HepG2 (cell line): ENCODE data around the gene TPRX1. TPM values are rescaled to one million over a fixed set of nuclear protein-coding genes. Genes with fewer than 3 reads are reported as not detected.
"Not testable (repeated sequence)": the region's sequence is repeated elsewhere in the genome, so short reads cannot be mapped to it uniquely, and the experiment has no call there.

ENCODE experiments used
- ATAC-seq: fragments of 200-7000 bp; cut with Tn5 transposase; 3 replicates; pipeline ENCODE4 v1.9.1; 2020; ENCODE audit warnings: mild to moderate bottlenecking, moderate library complexity
- Bru-seq: library from RNA; stranded (reverse); fragments of 400-500 nt; gene quantifications from one replicate; lab custom pipeline; 2021; lab: Mats Ljungman, UMichigan
- BruChase-seq, 2 experiments: library from RNA; stranded (reverse); fragments of 400-500 nt; gene quantifications; one replicate each; lab custom pipeline; 2021; lab: Mats Ljungman, UMichigan
- BruUV-seq: library from RNA; stranded (reverse); fragments of 400-500 nt; replicated peaks from 2 replicates; lab custom pipeline; 2021; lab: Mats Ljungman, UMichigan
- CTCF ChIA-PET: fragments of 300-600 bp; formaldehyde crosslinking; extraction: SDS; loops from one replicate; lab custom pipeline; 2021; ENCODE audit warnings: low total read pairs, inconsistent platforms, low intra/inter-chr PET ratio; lab: Yijun Ruan, JAX
- POLR2A ChIA-PET: fragments of 350-600 bp; sonication (Branson Sonifier 250); formaldehyde crosslinking; loops from one replicate; lab custom pipeline; 2020; ENCODE audit warnings: antibody characterized with exemption, inconsistent platforms; lab: Yijun Ruan, JAX
- DNase-seq: peaks from one replicate; pipeline ENCODE4 v3.0.0-alpha.2; 2015; ENCODE audit warnings: low spot score
- FAIRE-seq: peaks from 3 replicates; lab custom pipeline; 2011; peaks lifted over from hg19 to GRCh38; lab: Jason Lieb, UNC
- H2AFZ ChIP-seq: one replicate; pipeline ENCODE4 v1.6.1; 2011; ENCODE audit warnings: low read length, inconsistent platforms
- H3K27ac ChIP-seq: fragments of 300-600 bp; 3 replicates; pipeline ENCODE4 v1.8.0; 2011; ENCODE audit warnings: mixed run types, mild to moderate bottlenecking, mixed read lengths, low read length, inconsistent platforms; ENCODE audit not compliant: insufficient read depth; ENCODE audit errors: extremely low read length
- H3K27me3 ChIP-seq, 2 experiments: fragments of 200-600 bp in 1 of 2; 2 replicates in 1 of 2; 3 replicates in 1 of 2; pipeline versions ENCODE4 v1.6.0 to v1.8.0; 2011; ENCODE audit warnings: low read length in 2 of 2, mild to moderate bottlenecking in 2 of 2, moderate library complexity in 2 of 2, inconsistent platforms in 1 of 2; ENCODE audit not compliant: insufficient read depth in 2 of 2, control insufficient read depth in 1 of 2
- H3K36me3 ChIP-seq, 2 experiments: fragments of 200-600 bp in 1 of 2; replicated peaks in 1 of 2; 2 replicates in 1 of 2; 3 replicates in 1 of 2; pipeline versions ENCODE4 v1.5.1 to v1.8.0; 2011; ENCODE audit warnings: low read length in 2 of 2, inconsistent platforms in 1 of 2; ENCODE audit not compliant: insufficient read depth in 2 of 2, control insufficient read depth in 1 of 2
- H3K4me1 ChIP-seq: 2 replicates; pipeline ENCODE4 v1.5.1; 2012; ENCODE audit warnings: low read length, inconsistent platforms; ENCODE audit not compliant: insufficient read depth
- H3K4me2 ChIP-seq: 2 replicates; pipeline ENCODE4 v1.6.0; 2011; ENCODE audit warnings: low read depth, low read length, inconsistent platforms
- H3K4me3 ChIP-seq, 3 experiments: fragments of 200-600 bp in 1 of 3; sonication (generic), shearing (Covaris generic) in 1 of 3; replicated peaks in 1 of 3; 2 replicates each; pipeline ENCODE4 v1.5.1; 2011 to 2016; ENCODE audit warnings: low read length in 3 of 3, inconsistent platforms in 2 of 3, low read depth in 2 of 3, mild to moderate bottlenecking in 2 of 3, control low read depth in 1 of 3, mixed read lengths in 1 of 3; ENCODE audit not compliant: insufficient read depth in 1 of 3
- H3K79me2 ChIP-seq: one replicate; pipeline ENCODE4 v1.6.1; 2011; ENCODE audit warnings: low read length, inconsistent platforms; ENCODE audit not compliant: insufficient read depth
- H3K9ac ChIP-seq: 2 replicates; pipeline ENCODE4 v1.6.0; 2011; ENCODE audit warnings: mild to moderate bottlenecking, low read depth, low read length, inconsistent platforms; ENCODE audit not compliant: insufficient read depth
- H3K9me3 ChIP-seq: 2 replicates; pipeline ENCODE4 v1.5.1; 2012; ENCODE audit warnings: mild to moderate bottlenecking, low read length
- H4K20me1 ChIP-seq: 2 replicates; pipeline ENCODE4 v1.6.0; 2011; ENCODE audit warnings: inconsistent platforms, mild to moderate bottlenecking, low read length, moderate library complexity; ENCODE audit not compliant: insufficient read depth
- DNMT1 ChIP-seq: sonication (generic); formaldehyde crosslinking; IDR thresholded peaks from 2 replicates; pipeline ENCODE4 v1.5.1; 2020; ENCODE audit warnings: mild to moderate bottlenecking, missing genetic modification reagents
- HNRNPK ChIP-seq: fragments of 200-400 bp; formaldehyde crosslinking; IDR thresholded peaks from 2 replicates; pipeline ENCODE4 v1.6.1; 2018; ENCODE audit warnings: low read length, low read depth, moderate library complexity, mild to moderate bottlenecking; ENCODE audit not compliant: poor library complexity, severe bottlenecking
- PITX1 ChIP-seq: sonication (generic); formaldehyde crosslinking; IDR thresholded peaks from 2 replicates; pipeline ENCODE4 v1.5.1; 2020; ENCODE audit warnings: mild to moderate bottlenecking, missing genetic modification reagents
- ZNF160 ChIP-seq: sonication (generic); formaldehyde crosslinking; IDR thresholded peaks from 2 replicates; pipeline ENCODE4 v1.8.0; 2022; ENCODE audit warnings: mild to moderate bottlenecking, inconsistent platforms, missing genetic modification reagents
- WGBS: methylation state at CpG from one replicate; pipeline ENCODE4 v1.1.6; 2017; ENCODE audit warnings: low lambda C conversion rate; 5-methylcytosine and 5-hydroxymethylcytosine counted together
- in situ Hi-C: cut with HindIII; loops from 2 replicates; pipeline ENCODE4 v1.10.0; 2017; ENCODE audit warnings: low pct_unique_long_range_greater_than_20kb; ENCODE audit not compliant: extremely low pct_ligation_motif_present
- intact Hi-C: fragments of 100-400 bp; cut with micrococcal nuclease; formaldehyde crosslinking; loops from one replicate; pipeline ENCODE4 v1.10.0; 2022; ENCODE audit not compliant: unreplicated experiment
- long read RNA-seq, 2 experiments: library from RNA in 1 of 2; library from polyadenylated mRNA in 1 of 2; stranded (forward) in 1 of 2; unstranded in 1 of 2; transcript quantifications; one replicate each; pipeline ENCODE4 v2.0.0, GENCODE V29; 2019 to 2022
- polyA minus RNA-seq, 3 experiments: library from RNA; depleted of rRNA, polyadenylated mRNA; stranded (reverse); fragments of >200 nt; gene quantifications; 2 replicates each; pipeline ENCODE4 v1.2.3, GENCODE V29; 2011; ENCODE audit warnings: low replicate concordance in 1 of 3
- polyA plus RNA-seq, 8 experiments: library from polyadenylated mRNA; depleted of rRNA in 3 of 8; stranded (reverse) in 7 of 8; unstranded in 1 of 8; fragments of >200 nt; fragmentation: Illumina TruSeq in 4 of 8; extraction: Trizol in 4 of 8; gene quantifications; 2 replicates each; pipeline versions ENCODE4 v1.2.1 to v1.2.3, GENCODE V29; 2011 to 2016; ENCODE audit warnings: low read depth in 4 of 8, missing spikeins in 1 of 8, mixed read lengths in 1 of 8; ENCODE audit not compliant: insufficient read depth in 1 of 8
- total RNA-seq, 5 experiments: library from RNA; depleted of rRNA; stranded (reverse); fragments of >200 nt; fragmentation: Illumina TruSeq; extraction: Trizol; gene quantifications; 2 replicates each; pipeline ENCODE4 v1.2.3, GENCODE V29; 2016; ENCODE audit warnings: low read depth in 1 of 5
- TF ChIP-seq, protein P1 (sequence below): sonication (generic); IDR thresholded peaks from 2 replicates; pipeline ENCODE4 v1.6.1; 2016; ENCODE audit warnings: low read depth, borderline replicate concordance
- TF ChIP-seq, protein P2 (sequence below): fragments of 450-650 bp; IDR thresholded peaks from 2 replicates; pipeline ENCODE4 v1.6.1; 2017

TPRX1 gene, protein sequence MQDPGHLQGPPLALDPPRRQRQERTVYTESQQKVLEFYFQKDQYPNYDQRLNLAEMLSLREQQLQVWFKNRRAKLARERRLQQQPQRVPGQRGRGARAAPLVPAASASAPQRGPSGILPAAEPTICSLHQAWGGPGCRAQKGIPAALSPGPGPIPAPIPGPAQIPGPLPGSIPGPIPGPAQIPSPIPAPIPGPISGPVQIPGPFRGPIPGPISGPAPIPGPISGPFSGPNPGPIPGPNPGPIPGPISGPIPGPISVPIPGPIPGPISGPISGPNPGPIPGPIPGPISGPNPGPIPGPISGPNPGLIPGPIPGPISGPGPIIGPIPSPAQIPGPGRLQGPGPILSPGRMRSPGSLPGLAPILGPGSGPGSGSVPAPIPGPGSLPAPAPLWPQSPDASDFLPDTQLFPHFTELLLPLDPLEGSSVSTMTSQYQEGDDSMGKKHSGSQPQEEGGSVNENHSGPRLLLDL
- total RNA-seq (2016; rRNA removed; fragmentation: Illumina TruSeq; extraction: Trizol) (not detected in 2 replicates), polyA plus RNA-seq (2011; rRNA removed) (not detected in 2 replicates), polyA minus RNA-seq (2011; rRNA and poly(A)+ RNA removed; ENCODE audit: low replicate concordance) (not detected in 2 replicates), Bru-seq, nascent RNA (not detected), BruChase-seq, experiment 1, labeled RNA remaining after a 6-hour chase (percentile 9 among the genes with signal in this experiment), BruChase-seq, experiment 2, labeled RNA remaining after a 2-hour chase (not detected)
- total RNA-seq (2016; cell fraction: cytosol; rRNA removed; fragmentation: Illumina TruSeq; extraction: Trizol; ENCODE audit: low read depth) = not detected in 2 replicates
- total RNA-seq (2016; cell fraction: insoluble cytoplasmic fraction; rRNA removed; fragmentation: Illumina TruSeq; extraction: Trizol) = not detected in 2 replicates
- total RNA-seq (2016; cell fraction: membrane; rRNA removed; fragmentation: Illumina TruSeq; extraction: Trizol) = not detected in 2 replicates
- not detected in 2 replicates for total RNA-seq (2016; cell fraction: nucleus; rRNA removed; fragmentation: Illumina TruSeq; extraction: Trizol)
- polyA plus RNA-seq (2011; cell fraction: cytosol; rRNA removed) = not detected in 2 replicates
- not detected in 2 replicates for polyA plus RNA-seq (2011; cell fraction: nucleus; rRNA removed)
- polyA plus RNA-seq (2012) = not detected in 2 replicates
- polyA plus RNA-seq (2016; cell fraction: cytosol; fragmentation: Illumina TruSeq; extraction: Trizol; ENCODE audit: low read depth) = not detected in 2 replicates
- not detected in 2 replicates for polyA plus RNA-seq (2016; cell fraction: insoluble cytoplasmic fraction; fragmentation: Illumina TruSeq; extraction: Trizol; ENCODE audit: low read depth)
- not detected in 2 replicates for polyA plus RNA-seq (2016; cell fraction: membrane; fragmentation: Illumina TruSeq; extraction: Trizol; ENCODE audit: low read depth)
- polyA plus RNA-seq (2016; cell fraction: nucleus; fragmentation: Illumina TruSeq; extraction: Trizol; ENCODE audit: insufficient read depth, low read depth) = not detected in 2 replicates
- not detected in 2 replicates for polyA minus RNA-seq (2011; cell fraction: cytosol; rRNA and poly(A)+ RNA removed)
- polyA minus RNA-seq (2011; cell fraction: nucleus; rRNA and poly(A)+ RNA removed) = not detected in 2 replicates
- long read RNA-seq, experiment 1 = 0 reads
- long read RNA-seq, experiment 2 = 0 reads

DNA sequence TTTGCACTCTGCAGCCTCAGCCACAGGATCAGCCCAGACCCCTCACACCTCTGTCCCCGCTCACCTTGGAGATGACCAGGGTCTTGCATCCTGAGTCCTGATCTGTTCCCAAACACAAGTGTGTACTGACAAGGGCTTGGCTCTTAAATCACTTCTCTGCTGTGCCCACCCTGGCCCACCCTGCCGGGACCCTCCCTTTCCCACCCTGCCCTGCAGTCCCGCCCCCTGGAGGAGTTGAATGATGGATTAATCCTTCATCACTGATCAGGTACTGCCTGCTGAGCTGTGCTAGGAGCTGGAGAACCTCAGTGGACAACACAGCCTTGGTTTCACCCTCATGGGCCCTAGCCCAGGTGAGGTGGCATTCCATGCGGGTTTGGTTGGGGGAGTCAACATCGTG, at the start of gene TPRX1:
Gene TPRX1, minus strand, starts transcription at position 101 of the 400 bp plus-strand sequence. Its CDS starts 12 bp downstream, at position 89.
- H3K27me3 ChIP-seq, FAIRE-seq, H2AFZ ChIP-seq, H3K4me2 ChIP-seq, H3K9me3 ChIP-seq, H3K9ac ChIP-seq, DNase-seq, POLR2A ChIA-PET, H4K20me1 ChIP-seq, H3K4me3 ChIP-seq, H3K4me1 ChIP-seq, H3K27ac ChIP-seq, BruUV-seq, H3K36me3 ChIP-seq, in situ Hi-C loops, H3K79me2 ChIP-seq, CTCF ChIA-PET, intact Hi-C loops: not testable (repeated sequence)
- WGBS = 13% methylated on average over 2 of the region's 5 CpGs
- ATAC-seq = peak; percentile 30; the same call in 1 of the 3 replicates

DNA sequence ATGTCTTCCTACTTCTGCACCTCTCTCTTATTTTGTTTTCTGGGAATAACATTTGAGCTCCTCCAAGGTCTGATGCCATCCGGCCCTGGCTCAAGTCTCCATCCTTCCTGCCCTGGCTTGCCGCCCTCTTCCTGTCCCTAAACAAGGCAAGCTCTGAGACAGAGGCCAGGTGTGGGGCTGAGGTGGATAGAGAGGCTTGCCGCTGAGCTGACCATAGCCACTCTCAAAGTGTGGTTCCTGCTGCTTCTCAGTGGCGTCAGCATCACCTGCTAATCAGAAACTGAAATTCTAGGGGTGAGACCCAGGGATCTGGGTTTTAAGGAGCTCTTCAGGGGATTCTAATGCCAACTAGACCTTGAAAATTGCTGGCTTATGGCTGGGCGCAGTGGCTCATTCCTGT, 48.7 kb upstream of the TPRX1 start:
- H3K36me3 ChIP-seq = no peaks in the 10 kb centered on the region
- in situ Hi-C loops = no loop called here
- WGBS = 39% methylated on average over 4 of the region's 5 CpGs
- TF ChIP-seq ZNF160 (CRISPR knock-in tag) = no peak
- TF ChIP-seq DNMT1 (CRISPR knock-in tag) = no peak
- TF ChIP-seq, protein P1, sequence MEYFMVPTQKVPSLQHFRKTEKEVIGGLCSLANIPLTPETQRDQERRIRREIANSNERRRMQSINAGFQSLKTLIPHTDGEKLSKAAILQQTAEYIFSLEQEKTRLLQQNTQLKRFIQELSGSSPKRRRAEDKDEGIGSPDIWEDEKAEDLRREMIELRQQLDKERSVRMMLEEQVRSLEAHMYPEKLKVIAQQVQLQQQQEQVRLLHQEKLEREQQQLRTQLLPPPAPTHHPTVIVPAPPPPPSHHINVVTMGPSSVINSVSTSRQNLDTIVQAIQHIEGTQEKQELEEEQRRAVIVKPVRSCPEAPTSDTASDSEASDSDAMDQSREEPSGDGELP = no peak
- no peak for TF ChIP-seq HNRNPK
- TF ChIP-seq, protein P2, sequence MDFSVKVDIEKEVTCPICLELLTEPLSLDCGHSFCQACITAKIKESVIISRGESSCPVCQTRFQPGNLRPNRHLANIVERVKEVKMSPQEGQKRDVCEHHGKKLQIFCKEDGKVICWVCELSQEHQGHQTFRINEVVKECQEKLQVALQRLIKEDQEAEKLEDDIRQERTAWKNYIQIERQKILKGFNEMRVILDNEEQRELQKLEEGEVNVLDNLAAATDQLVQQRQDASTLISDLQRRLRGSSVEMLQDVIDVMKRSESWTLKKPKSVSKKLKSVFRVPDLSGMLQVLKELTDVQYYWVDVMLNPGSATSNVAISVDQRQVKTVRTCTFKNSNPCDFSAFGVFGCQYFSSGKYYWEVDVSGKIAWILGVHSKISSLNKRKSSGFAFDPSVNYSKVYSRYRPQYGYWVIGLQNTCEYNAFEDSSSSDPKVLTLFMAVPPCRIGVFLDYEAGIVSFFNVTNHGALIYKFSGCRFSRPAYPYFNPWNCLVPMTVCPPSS = no peak
- TF ChIP-seq PITX1 (CRISPR knock-in tag) = no peak
- TF ChIP-seq, all 625 proteins: peak for 0
- no peak overlapping the region for H3K4me3 ChIP-seq
- H3K4me1 ChIP-seq = peaks cover 3% of the 10 kb centered on the region; the same call in 1 of the 2 replicates
- no peak overlapping the region for H3K9ac ChIP-seq
- no peak overlapping the region for H3K4me2 ChIP-seq
- DNase-seq (no peak), FAIRE-seq (no peak), ATAC-seq (no peak)
- no TSS peak for BruUV-seq
- H3K9me3 ChIP-seq = no peaks in the 10 kb centered on the region
- intact Hi-C loops = no loop called here
- no peaks in the 10 kb centered on the region for H4K20me1 ChIP-seq
- no peak overlapping the region for H2AFZ ChIP-seq
- peaks cover 2 to 3% of the 10 kb centered on the region in 2 experiments; a peak in 3 of 5 replicates for H3K27me3 ChIP-seq
- no peak overlapping the region for H3K27ac ChIP-seq
- POLR2A ChIA-PET = no interaction called here
- CTCF ChIA-PET = no interaction called here
- no peaks in the 10 kb centered on the region for H3K79me2 ChIP-seq
